DOHH2 (cell line): Measurements from ENCODE around the gene RPS23.

ENCODE experiments used
- CTCF ChIP-seq: fragments of 200-600 bp; sonication (generic); IDR thresholded peaks from one replicate; pipeline ENCODE4 v1.5.1; 2014; ENCODE audit warnings: antibody characterized with exemption, mild to moderate bottlenecking, low read depth, low read length; ENCODE audit not compliant: poor library complexity, severe bottlenecking
- EZH2phosphoT487 ChIP-seq: fragments of 200-600 bp; sonication (generic); IDR thresholded peaks from 2 replicates; pipeline ENCODE4 v1.6.1; 2017; ENCODE audit warnings: borderline replicate concordance, mild to moderate bottlenecking, antibody characterized with exemption, low read length, moderate library complexity, mixed read lengths

DNA sequence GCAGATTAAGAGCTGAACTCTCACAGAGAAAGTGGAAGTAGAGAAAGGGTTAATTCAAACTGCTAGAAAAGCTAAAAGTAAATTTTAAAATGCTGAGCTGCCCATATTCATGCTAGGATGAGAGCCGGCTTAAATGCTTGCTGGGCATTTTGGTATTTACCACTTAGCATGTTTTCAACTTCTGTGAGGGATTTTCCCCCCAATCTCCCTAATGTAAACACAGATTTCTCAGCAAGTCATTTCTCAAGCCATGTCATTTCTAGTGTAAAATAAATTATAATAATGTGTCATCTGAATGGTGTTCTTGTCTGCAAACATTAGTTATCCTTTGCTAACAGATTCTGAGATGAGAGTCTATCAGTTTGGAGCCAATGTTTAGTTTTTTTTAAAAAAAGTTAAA, 22.3 kb downstream of the RPS23 start:
- TF ChIP-seq CTCF (no peak), EZH2phosphoT487 (no peak)
